ENCODE data around the gene GPR156.

DNA sequence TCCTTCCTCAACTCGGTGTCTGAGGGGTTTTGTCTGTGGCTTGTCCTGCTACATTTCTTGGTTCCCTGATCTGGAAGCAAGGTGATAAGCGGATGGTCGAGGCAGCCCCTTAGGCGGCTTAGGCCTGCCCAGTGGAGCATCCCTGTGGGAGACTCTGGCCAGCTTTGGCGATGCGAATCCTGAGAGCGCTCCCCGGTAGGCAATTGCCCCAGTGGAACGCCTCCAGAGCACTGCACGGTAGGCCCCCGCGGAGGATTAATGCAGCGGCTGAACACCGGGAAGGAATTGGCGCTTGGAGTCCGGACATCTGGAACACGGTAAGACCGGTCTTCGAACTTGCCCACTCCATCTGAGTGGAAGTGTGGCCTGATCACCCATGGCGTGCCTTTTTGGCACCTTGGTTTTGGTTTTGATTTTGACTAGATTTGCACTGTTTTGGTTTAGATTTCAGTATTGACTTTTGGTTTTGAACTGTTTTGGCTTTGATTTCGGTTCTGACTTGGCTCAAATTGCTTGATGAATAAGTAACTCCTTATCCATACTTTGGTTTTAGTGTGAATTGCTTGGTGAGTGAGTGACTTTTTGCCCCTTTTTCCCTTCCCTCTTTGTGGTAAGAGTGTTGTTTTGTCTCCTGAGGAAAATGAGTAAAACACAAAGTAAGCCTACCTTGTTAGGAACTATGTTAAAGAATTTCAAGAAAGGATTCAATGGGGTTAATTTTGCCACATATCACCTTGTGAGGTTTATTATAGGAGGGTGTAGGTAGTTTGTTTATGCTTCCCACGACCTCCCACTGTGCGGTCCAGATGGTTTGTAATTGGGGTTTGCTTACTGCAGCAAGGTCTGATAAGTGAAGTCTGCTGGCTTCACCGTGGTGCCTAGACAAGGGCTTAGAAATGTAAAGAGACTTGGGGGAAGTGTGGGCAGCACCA is 27.1 kb upstream of the GPR156 start:
- TF ChIP-seq POLR2A (IDR thresholded peaks at IDR 0.05): no peak
- TF ChIP-seq, protein P1, sequence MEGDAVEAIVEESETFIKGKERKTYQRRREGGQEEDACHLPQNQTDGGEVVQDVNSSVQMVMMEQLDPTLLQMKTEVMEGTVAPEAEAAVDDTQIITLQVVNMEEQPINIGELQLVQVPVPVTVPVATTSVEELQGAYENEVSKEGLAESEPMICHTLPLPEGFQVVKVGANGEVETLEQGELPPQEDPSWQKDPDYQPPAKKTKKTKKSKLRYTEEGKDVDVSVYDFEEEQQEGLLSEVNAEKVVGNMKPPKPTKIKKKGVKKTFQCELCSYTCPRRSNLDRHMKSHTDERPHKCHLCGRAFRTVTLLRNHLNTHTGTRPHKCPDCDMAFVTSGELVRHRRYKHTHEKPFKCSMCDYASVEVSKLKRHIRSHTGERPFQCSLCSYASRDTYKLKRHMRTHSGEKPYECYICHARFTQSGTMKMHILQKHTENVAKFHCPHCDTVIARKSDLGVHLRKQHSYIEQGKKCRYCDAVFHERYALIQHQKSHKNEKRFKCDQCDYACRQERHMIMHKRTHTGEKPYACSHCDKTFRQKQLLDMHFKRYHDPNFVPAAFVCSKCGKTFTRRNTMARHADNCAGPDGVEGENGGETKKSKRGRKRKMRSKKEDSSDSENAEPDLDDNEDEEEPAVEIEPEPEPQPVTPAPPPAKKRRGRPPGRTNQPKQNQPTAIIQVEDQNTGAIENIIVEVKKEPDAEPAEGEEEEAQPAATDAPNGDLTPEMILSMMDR (IDR thresholded peaks at IDR 0.05): no peak

Measured in testis (tissue), 2 donors.